NOMO-1 treated with DMSO at 0.1 percent for 48 hours (cell line): ENCODE results near the gene MET.
"Not testable (repeated sequence)": the region's sequence is repeated elsewhere in the genome, so short reads cannot be mapped to it uniquely, and the experiment has no call there.

Source experiments
- DNase-seq: peaks from one replicate; lab custom pipeline; 2025; ENCODE audit not compliant: unreplicated experiment; lab: John Stamatoyannopoulos, UW

MET gene

DNA sequence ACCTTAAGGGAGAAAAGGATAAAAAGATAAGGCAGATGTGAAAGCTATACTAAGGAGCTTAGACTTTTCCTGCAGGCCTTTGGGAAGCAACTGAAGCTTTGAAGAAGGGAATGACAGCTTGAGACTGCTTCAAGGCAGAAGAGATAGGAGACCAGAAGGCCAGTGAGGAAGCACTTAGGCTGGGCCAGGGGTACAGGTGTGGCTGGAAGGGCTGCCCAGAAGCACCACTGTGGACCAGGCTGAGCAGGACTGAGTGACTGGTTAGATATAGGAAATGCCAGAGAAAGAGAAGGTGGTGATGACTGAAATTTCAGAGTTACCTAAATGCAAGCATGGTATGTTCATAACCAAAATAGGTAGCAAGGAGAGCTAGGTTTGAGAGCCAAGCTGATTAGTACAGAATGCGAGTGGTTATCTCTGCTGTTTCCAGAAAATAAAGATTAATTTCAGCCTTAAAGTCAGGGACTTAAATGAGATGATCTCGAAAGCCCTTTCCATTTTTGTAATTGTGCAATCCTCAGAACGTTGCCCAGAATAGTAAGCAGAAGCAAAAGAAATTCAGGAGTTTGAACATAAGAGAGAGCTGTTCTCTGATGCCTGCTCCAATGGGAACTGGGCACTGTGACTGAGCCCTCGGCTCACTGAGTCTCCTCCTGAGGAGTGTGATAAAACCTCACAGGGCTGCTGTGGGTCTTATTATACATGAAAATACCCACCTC lies 54.9 kb downstream of the MET start:
- no peak for DNase-seq

DNA sequence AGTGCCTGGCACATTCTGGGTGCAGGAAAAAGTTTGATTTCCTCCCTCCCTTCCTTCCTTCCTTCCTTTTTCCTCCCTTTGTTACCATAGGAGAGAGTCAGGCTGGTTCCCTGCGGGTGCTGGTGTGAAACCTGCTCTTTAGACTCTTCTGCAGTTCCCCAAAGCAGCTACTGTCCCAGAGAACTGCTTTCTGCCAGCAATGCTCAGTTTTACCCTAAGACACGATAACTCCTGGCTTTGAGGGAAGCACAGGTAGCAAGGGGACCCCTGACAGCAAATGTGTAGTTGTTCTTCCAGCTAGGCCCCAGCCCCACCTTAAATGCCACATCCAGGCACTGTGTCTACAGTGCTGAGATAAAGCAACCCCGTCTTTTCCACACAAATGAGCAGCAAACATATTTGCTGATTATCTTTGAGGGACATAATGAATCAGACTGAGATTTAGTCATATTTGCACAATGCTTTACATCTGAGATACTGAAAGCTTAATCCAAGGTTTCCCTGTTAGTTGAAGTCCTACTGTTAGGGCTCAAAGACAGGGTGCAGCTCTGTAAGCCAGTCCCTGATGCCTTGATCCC lies 55.5 kb downstream of the MET start:
- DNase-seq, result no peak

GRCh38 chr7:116728413-116728812 lies 56.4 kb downstream of the MET start:
- DNase-seq, result no peak

DNA sequence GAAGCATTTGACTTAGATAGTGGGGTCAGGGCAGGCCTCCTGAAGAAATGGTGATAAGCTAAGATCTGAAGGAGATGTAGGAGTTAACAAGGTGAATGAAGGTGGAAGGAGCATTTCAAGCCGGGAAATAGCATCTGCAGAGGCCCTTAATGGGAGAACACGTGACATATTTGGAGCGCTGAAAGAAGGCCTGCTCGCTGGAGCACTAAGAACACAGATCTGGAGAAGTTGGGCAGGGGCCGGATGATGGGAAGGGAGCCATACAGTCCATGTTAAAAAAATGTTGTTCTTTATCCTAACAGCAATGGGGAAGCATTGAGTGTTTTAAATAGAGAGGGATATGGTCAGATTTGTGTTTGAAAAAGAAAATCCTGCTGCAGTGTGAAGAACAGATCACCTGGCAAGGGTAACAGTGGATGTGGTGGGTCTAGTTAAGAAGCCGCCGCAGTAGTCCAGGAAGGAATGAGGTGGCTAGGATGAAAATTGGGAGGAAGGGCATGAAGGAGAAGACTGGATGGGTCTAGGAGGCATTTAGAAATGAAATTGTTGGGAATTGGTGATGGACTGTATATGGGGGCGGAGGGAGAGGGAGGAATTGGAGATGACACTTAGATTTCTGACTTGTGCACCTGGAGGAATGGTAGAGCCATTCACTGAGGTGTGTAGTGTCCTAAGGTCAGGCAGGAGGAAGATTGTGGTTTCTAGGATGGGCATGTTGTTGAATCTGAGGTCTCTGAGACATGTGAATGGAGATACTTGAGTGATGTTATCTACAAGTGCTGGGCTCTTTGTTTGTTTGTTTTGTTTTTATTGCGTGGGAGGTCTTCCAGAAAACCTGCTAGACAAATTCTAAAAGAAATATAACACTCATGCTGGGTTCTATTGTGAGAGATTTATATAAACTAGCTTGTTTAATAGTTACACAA lies 58.4 kb downstream of the MET start:
- no peak for DNase-seq

GRCh38 chr7:116731023-116731395 lies 59.0 kb downstream of the MET start:
- no peak for DNase-seq

DNA sequence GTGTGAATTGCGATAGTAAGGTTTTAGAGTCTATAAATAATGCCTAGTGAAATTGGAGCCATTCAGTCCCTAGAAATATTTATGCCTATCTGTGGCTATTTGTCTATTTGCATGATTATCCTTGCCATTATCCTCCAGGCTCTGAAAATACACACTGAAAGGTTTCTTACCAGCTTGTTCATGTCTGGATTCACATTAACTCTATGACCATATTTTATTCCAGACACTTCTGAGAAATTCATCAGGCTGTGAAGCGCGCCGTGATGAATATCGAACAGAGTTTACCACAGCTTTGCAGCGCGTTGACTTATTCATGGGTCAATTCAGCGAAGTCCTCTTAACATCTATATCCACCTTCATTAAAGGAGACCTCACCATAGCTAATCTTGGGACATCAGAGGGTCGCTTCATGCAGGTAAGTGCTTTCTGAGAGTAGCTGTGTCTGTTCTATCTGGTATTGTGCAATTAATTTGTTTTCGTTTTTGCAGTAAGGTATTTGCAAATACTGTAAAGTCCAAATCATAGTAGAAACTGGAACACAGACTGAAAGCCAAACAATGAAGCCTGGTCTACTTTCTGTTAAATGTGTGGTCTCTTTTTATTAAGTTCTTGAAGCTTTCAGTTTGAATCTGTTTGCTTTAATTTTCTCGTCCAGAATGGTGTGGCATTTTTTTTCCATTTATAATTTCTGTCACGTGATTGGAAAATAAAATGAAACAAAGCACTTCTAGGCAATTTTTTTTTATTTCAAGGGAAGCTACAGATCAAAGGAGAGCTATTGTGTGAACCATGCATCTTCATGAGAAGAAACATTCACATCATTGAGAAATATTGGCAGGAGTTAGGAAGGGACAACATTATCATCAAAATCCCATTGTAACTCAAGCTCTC lies 59.7 kb downstream of the MET start:
- DNase-seq, result no peak

GRCh38 chr7:116732788-116733694 lies 61.0 kb downstream of the MET start:
- no peak for DNase-seq

DNA sequence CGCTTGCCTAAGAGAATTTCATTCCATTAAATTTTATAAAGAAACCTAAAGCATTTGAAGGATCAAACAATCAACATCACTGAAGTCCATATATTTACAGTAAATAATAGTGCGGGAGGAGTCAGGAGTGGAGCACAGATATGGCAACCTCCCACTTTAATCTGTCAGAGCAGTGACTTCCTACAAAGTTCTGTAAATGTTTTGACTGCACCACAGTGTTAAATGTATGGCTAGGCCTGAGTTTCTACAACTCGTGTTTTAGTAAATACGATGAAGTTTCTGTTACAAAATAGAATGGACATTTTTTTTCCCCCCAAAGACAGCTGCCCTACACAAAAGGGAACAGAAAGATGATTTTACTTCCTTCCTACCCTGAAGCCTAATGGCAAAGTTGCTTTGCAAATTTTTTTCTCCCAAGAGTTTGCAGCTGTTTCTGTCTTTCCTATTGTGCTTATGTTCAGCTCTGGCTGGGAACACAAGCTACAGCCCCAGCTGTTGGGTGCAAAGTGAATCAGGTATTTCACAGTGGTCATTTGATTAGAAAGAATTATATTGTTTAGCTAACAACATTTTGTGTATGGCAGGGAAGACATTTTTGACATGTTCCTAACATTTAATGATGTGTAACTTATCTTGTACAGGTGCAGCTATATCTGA lies 62.1 kb downstream of the MET start:
- no peak for DNase-seq

GRCh38 chr7:116734710-116735109 lies 62.7 kb downstream of the MET start:
- DNase-seq, result no peak

DNA sequence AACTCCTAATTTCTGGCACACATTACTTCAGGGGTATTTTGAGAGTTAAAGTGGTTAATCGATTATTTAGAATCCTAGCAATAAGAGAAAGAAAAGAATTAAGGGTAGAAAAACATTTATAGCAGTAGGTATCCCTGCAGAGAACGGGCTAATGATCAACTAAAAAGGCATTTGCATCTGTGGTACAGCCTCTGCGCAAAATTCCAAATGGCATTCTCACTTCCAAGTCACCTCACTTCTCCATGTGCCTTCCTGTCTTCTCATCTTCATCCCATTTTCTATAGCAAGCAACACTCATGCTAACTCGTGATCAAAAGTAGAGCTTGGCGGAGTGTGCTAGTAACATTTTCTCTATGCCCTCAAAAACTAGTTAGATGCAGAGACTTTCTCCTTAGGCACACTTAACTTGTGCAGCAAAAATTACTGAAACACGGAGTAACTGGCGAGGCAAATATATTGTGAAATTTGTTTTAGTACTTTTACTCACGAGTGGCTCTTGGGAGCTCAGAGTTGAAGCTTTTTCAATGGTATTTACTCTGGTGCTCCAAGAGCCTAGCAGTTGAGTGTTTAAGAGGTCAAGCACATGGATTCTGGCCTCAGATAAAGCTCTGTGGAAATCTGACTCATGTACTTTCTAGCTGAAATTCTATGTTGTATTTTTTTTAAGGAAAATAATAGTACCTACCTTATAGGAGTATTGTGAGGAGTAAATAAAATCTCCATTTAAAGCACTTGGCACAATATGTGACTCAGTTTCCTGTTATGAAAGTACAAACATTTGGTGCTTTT lies 65.1 kb downstream of the MET start:
- DNase-seq, result no peak

DNA sequence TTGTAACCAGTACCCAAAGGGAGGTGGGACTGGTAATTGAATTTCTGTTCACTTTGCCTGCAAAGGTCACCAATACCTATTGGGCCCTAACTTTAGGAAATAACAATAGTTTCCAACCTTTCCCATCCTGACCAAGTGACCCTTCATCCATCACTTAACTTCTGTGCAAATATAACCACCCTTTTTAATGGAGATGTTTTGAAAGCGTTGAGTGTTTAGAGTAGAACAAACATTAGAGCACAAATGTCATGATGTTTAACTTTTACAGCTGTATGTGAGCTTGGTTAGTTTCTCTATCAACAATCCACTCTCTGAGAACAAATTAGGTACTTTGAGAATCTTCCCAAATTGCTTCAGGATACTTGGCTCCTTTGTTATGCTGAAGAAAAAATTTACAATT lies 66.4 kb downstream of the MET start:
- no peak for DNase-seq

DNA sequence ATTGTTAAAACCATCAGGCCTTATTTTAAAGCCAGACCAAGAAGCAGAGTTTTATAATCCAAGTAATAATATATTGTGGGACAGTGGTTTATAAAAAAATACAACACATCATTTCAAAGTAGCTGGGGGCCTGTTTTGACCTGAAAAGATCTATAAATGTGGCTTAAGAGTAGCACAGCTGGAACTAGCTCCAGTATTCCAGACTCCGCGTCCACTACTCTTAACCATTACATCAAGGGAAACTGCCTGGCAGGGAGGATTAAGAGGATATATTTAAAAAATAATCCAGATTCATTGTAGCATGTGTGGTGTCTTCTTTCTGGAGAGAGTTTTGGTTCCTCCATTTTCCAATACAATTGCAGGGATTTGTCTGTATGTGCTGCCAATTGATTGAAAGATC lies 67.3 kb downstream of the MET start:
- DNase-seq, result no peak

DNA sequence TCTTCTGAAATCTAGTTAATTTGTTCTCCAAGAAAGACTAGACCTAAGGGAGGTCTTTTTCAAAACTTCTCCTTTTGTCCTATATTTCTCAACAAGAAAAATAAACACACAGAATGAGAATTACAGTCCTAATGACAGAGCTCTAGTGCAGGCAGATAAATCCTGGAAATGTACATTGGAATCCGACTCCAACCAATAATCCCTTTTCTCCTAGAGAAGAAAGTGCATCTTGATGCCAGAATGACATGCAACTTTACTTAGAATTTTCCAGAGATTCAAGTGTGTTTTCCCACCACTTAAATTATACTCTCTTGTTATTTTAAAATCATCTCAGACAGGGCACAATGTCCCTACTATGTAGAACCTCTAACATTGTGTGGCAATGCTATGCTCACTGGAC lies 68.2 kb downstream of the MET start:
- DNase-seq, result no peak

DNA sequence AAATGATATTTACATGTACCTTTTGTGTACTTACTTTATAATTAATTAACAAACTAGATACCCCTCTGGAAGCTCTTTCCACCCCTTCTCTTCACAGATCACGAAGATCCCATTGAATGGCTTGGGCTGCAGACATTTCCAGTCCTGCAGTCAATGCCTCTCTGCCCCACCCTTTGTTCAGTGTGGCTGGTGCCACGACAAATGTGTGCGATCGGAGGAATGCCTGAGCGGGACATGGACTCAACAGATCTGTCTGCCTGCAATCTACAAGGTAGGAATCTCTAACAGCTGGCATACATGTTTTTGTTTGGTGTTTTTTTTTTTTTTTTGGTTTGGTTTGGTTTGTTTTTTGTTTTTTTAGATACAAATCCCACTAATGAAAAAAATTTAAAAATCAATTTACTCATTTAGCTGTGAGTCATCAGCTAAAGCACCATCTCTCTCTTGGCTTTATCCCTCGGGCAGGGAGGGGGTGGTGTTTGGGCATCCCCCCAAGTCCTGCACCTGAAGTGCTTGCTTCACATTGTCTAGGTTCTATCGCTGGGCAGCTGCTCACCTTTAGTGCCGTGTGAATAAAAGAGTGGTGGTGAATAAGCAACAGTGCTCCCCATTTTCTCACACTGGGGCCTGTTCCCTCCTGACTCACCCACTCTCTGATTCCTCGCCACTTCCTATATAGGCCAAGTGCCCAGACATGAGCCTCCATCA lies 68.9 kb downstream of the MET start:
- no peak for DNase-seq

DNA sequence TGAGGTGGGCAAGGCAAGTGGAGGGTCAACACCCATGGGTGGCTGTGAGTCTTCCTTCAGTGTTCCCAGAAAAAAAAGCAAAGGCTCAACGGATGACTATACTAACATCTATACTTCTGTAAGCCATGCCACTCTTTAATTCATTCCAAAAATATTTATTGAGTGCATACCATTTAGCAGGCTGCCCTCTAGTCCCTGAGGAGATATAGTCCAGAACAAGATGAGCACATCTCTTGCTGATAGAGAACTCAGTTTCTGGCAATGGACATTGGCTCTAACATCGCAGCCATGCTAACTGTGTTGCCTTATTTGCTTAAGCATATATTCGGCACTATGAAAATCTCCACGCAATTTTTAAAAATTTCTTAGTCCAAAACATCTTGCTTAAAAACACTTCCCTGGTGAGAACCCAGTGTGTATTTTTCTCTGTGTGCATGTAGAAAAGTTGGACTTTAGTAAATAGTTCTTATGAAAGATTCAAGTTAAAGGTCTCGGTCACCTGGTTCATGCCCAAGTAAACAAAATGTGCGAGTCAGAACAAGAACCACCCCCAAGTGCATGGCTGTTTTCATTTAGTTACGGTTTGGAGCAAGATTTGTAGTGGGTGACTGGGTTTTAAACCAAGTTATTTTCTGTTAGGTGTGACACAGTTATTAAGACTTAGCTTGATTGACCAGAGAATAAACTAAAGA lies 69.8 kb downstream of the MET start:
- DNase-seq, result no peak

GRCh38 chr7:116742641-116743040 lies 70.6 kb downstream of the MET start:
- no peak for DNase-seq

DNA sequence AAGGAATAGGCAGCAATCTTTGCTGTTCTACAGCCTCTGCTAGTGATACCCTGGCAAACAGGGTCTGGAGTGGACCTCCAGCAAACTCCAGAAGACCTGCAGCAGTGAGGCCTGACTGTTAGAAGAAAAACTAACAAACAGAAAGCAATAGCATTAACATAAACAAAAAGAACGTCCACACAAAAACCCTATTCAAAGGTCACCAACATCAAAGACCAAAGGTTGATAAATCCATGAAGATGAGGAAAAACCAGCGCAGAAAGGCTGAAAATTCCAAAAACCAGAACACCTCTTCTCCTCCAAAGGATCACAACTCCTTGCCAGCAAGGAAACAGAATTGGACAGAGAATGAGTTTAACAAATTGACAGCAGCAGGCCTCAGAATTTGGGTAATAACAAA lies 71.8 kb downstream of the MET start:
- not testable (repeated sequence) for DNase-seq

- DNase-seq, result not testable (repeated sequence)
Observed at GRCh38 chr7:116746388-116746787, 74.4 kb downstream of the MET start.
